GM18519 (cell line): ENCODE results near the gene LCE2A.
"Not testable (repeated sequence)": the region's sequence is repeated elsewhere in the genome, so short reads cannot be mapped to it uniquely, and the experiment has no call there.

Experiments used
- ATAC-seq: cut with Tn5 transposase; IDR thresholded peaks from one replicate; pipeline ENCODE4 v1.9.1; 2021; ENCODE audit warnings: mild to moderate bottlenecking, moderate library complexity; ENCODE audit not compliant: unreplicated experiment, low FRiP score

Gene LCE2A, protein sequence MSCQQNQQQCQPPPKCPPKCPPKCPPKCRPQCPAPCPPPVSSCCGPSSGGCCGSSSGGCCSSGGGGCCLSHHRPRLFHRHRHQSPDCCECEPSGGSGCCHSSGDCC

DNA sequence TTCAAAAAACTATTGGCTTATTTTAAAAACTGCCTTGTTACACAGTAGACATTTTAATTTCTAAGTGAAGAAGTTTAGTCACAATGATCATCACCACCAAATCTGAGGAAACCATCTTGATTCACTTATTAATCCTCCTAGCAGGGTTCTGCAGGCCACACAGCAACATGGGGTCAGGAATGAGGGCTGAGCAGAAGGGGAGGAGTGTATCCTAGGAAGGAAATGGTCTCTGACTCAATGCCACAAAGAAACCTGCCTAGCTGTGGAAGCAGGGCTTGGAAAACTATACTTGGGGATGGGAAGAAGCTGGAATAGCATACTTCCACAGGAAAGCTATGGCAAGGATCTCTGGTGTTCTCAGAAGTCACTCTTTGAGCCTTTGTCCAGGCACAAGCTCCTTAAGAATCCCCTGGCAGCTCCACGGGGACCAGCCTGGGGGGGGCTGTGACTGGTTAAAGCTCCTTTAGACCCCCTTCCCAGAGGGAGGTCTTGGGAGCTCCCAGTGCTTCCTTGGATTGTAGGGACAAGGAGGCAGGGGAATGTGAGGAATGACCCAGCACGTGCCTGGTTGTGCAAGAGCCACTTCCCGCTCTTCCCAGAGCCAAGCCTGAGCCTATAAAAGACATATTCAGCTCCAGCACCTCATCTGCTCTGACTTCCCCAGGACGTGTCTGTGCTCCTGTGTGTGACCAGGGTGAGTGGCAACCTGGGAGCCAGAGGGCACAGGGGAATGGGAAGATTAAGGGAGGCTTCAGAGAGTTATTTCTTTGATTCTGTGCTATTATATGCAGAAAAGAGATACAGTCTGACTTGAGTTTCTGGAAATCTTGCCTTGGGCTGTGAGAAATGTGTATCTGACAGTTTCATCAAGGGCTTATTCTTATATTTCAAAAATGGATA is at the start of gene LCE2A:
LCE2A (plus strand) TSS at position 645 of the 900 bp plus-strand sequence. CDS start 557 bp downstream, outside the sequence.
- no peak for ATAC-seq

DNA sequence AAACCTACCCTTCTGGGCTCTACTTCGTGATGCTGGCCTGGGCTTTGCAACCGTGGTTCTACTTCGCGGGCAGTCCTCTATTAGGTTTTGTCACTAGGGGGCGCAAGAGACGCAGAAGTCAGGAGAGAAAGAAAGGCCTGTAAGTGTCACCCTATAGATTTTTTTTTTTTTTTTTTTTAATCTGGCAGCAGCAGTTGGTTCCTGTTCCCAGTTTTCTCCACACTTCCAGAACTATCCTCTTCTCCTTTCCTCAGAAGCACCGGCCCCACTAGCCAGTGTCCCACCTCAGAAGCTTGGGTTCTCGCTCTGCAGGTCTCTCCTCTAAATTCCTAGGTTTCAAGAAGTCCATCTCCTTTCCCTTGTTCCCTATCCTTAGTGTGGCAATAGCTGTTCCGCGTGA is 44.0 kb upstream of the LCE2A start:
- no peak for ATAC-seq

DNA sequence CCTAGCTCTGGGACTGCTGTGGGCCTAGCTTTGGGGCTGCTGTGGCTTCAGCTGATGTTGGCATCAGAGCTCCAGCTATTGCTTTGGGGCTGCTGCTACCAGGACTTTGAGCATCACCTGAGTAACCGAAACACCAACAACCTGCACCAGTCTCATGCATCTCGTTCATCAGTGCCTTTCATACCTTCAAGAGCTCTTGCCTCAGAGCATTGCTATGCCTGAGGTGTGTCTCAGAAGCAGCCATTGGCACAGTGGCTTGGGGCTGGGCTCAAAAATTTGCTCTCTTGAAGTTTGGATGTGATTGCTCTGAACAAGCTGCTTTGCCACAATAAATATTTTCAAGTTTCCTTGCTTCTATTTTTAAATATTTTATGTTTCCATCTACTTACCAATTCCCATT is 41.7 kb upstream of the LCE2A start:
- no peak for ATAC-seq

DNA sequence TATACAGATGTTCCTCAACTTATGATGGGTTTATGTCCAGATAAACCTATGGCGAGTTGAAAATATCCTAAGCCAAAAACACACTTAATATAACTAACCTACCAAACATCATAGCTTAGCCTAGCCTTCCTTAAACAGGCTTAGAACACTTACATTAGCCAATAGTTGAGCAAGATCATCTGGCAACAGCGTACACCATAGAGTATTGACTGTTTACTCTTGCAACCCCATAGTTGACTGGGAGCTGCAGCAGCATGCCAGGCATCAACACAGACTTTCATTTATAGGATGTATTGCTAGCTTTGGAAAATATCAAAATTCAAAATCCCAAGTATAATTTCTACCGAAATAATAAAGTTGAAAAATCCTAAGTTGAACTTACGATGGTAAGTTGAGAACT is 40.5 kb upstream of the LCE2A start:
- no peak for ATAC-seq

DNA sequence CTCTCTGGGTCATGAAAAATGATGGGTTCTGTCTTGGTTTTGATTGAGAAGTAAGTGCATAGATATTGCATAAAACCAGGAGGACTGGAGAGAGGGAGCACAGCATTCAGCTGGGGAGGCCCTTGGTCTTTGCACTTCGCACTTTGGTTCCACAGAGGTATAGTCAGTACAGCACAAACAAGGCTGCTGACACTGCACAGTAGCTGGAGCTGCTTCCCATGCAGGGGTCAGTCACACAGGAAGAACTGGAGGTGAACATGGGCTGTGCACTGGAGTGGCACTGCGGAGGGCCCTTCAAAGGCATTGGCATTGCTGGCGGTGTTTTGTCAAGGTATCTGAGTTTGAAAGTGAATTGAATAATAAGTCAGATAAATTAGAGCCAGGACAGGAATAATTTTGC is 39.5 kb upstream of the LCE2A start:
- no peak for ATAC-seq

DNA sequence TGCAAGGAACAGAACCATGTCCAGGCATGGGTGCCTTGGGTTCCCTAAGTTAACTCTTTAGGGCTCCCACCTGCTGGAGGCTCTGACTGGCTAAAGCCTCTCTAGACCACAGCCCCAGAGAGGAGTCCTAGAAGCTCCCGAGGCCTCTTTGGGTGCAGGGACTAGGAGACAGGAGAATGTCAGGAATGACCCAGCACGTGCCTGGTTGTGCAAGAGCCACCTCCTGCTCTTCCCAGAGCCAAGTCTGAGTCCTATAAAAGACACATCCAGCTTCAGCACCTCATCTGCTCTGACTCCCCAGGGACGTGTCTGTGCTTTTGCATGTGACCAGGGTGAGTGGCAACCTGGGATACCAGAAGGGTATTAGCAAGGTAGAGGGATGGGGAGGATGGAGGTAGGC is 35.0 kb upstream of the LCE2A start, which contains the start of gene LCE2D:
LCE2D (plus strand) TSS at position 283 of the 400 bp plus-strand sequence. CDS start 726 bp downstream, outside the sequence.
- no peak for ATAC-seq

DNA sequence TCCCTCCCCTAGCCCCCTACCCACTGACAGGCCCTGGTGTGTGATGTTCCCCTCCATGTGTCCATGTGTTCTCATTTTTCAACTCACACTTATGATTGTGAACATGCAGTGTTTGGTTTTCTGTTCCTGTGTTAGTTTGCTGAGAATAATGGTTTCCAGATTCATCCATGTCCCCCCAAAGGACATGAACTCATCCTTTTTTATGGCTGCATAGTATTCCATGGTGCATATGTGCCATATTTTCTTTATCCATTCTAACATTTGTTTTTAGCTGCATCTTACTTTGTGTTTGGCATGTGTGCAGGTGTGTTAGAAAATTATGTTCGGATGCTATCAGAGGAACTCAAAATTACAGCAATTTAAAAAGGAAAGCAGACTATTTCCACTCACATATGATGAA is 32.0 kb upstream of the LCE2A start:
- not testable (repeated sequence) for ATAC-seq

DNA sequence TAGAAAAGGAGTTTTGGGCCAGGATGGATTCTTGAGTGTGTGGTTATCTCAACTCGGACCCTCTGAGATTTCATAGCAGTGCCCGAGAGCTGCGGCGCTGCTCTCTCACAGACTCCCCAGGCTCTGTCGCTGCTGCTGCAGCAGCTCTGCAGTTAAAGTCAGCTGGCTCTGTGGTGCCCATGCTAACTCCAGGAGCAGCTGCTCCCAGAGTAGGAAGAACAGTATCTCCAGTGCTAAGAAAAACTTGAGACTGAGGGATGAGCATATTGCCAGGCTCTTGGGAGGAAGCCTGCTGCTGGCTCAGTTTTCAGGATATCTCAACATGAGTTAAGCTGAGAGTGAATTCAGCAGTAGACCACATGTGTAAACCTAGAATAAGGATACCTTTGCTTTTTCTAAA is 30.5 kb upstream of the LCE2A start:
- ATAC-seq: no peak

DNA sequence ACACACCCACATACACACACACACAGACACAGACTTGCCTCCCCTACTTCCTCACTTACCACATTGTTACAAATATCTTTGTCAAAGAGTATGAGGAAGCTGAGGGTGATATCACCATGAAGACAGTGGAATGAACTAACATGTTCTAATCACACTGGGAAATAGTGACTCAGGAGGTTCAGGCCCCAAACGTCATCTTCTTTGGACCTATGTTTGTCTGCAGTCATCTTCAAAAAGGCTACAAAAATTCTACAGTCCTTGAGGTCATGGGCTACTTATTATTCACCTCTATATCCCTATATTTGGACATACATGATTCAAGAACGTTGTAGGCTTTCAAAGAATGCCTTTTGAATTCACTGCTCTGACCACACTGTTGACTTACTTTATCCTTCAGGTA is 25.1 kb upstream of the LCE2A start:
- no peak for ATAC-seq

DNA sequence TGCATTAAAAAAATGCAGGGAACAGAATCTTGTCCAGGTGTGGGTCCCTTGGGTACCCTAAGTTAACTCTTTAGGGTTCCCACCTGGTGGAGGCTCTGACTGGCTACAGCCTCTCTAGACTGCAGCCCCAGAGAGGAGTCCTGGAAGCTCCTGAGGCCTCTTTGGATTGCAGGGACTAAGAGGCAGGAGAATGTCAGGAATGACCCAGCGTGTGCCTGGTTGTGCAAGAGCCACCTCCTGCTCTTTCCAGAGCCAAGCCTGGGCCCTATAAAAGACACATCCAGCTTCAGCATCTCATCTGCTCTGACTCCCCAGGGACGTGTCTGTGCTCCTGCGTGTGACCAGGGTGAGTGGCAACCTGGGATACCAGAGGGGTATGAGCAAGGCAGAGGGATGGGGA is 23.2 kb upstream of the LCE2A start, which contains the start of gene LCE2C:
LCE2C (plus strand) TSS at position 297 of the 400 bp plus-strand sequence. CDS start 737 bp downstream, outside the sequence.
- ATAC-seq: not testable (repeated sequence)

DNA sequence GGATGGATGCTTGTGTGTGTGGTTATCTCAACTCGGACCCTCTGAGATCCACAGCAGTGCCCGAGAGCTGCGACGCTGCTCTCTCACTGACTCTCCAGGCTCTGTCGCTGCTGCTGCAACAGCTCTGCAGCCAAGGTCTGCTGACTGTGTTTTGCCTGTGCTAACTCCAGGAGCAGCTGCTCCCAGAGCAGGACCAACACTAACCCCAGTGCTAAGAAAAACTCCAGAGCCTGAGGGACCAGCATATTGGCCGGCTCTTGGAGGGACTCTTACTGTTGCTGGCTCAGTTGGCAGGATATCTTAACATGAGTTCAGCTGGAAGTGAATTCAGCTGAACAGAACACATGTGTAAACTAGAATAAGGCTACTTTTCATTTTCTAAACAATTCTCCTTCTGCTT is 18.7 kb upstream of the LCE2A start:
- no peak for ATAC-seq

DNA sequence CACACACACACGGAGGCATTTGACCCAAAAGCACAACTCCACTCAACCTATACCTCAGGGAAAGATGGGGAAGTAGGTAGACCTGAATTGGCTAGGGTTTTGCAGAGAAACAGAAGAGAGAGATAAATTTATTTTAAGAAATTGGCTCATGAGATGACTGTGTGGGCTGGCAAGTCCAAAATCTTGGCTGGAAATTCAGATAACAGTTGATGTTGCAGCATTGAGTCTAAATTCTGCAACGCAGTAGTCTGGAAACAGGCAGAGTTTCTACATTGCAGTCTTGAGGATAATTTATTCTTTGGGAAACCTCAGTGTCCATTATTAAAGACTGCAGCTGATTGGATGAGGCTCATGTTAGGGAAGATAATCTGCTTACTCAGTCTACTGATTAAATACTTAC is 16.5 kb upstream of the LCE2A start:
- no peak for ATAC-seq

DNA sequence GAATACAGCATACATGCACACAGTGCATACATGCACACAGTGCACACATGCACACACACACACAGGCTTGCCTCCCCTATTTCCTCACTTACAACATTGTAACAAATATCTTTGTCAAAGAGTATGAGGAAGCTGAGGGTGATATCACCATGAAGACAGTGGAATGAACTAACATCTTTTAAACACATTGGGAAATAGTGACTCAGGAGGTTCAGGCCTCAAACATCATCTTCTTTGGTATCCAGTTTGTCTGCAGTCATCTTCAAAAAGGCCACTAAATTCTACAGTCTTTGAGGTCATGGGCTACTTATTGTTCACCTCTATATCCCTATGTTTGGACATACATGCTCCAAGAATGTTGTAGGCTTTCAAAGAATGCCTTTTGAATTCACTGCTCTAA is 14.3 kb upstream of the LCE2A start:
- no peak for ATAC-seq

DNA sequence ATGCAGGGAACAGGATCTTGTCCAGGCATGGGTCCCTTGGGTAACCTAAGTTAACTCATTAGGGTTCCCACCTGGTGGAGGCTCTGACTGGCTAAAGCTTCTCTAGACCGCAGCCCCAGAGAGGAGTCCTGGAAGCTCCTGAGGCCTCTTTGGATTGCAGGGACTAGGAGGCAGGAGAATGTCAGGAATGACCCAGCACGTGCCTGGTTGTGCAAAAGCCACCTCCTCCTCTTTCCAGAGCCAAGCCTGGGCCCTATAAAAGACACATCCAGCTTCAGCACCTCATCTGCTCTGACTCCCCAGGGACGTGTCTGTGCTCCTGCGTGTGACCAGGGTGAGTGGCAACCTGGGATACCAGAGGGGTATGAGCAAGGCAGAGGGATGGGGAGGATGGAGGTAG is 12.3 kb upstream of the LCE2A start, which contains the start of gene LCE2B:
LCE2B (plus strand) TSS at position 301 of the 400 bp plus-strand sequence. CDS start 721 bp downstream, outside the sequence.
- ATAC-seq: not testable (repeated sequence)

DNA sequence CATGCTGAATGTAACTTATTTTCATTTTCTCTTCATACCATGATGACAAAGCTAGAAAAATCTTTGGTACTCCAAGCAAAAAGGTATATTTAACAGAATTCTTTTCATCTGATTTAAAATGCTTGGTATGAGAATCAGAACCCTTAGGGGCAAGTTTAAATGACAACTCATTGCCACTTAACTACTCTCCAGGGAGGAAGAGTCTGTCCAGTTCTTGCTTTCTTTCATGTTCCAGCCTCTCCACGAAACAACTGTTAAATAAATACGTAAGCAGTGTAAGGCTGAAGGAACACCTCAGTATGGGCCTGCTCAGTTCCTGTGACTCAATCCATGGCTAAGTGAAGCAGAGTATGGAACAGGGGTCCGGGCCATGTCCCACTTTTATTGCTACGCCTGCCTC is 1.6 kb downstream of the LCE2A start:
- ATAC-seq: no peak

DNA sequence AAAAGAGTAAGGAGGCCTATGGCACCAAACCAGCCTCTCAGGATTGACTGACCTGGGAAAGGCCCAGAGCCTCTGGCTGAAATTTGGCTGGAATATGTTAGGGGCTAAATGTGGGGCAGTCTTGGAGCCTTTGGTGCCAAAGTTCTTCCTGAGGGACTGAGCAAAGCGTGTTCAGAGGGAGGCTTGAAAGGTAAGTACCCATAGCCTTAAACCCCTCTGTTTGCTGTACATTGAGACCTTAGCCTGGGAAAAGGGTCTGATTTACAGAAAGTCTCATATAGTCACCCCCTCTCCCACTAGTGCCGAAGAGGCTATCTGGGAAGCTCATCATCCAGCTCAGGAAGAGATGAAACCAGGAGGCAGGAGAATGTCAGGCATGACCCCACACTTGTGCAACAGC is 9.7 kb downstream of the LCE2A start, which contains the start of gene LCE4A:
LCE4A (plus strand) TSS at position 301 of the 400 bp plus-strand sequence. CDS start 916 bp downstream, outside the sequence.
- ATAC-seq: no peak

DNA sequence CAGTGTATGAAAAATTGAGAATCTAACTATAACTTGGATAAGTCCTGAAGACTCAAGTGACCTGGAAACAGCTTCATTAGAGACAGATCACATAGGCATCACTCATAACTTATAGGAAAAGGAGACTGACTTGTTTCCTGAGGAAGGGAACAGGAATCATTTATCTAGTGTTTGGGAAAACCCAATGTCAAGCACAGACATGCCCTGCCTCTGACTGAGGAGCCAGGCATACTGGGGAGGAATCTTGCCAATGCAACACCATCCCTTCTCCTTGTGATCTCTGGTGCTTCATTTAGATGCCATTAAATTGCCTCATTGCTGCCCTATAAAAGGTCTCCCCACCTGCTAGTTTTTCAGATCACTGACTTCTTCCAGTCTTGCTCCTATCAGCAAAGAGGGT is 20.1 kb downstream of the LCE2A start:
- ATAC-seq: no peak

DNA sequence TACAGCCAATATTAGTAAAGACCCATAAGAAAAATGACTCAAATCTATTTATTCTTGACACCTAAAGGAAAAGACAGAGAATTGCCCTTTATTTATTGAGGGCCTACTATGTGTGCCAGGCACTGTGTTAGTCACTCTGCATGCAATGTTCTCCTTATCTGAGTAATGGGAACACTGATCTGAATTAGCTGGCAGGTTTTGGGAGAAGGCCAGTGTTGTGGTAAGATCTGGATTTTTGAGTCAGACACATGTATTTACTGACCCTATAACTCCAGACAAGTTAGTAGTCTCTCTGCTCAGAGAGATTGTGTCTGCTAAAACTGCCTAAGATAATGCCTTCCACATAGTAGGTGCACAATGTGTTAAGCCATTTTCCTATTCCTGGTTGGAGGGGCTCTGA is 27.1 kb downstream of the LCE2A start:
- no peak for ATAC-seq

DNA sequence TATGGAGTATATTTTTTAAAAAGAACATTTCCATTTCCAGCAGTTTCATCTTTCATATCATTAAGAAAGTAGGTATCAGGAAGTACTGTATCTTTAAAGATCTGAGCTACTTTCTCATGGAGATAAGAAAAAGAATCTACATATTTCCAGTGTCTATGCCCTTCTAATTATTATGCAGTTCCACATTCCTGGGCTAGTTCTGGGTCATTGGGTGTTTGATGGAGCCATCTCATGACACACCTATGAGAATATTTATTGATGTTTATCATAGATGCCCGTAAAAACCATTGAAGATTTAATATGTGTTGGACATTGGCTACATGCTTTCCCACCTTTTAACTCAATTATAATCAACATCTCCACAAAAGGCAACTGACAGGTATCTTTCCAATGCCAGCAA is 30.8 kb downstream of the LCE2A start:
- no peak for ATAC-seq

DNA sequence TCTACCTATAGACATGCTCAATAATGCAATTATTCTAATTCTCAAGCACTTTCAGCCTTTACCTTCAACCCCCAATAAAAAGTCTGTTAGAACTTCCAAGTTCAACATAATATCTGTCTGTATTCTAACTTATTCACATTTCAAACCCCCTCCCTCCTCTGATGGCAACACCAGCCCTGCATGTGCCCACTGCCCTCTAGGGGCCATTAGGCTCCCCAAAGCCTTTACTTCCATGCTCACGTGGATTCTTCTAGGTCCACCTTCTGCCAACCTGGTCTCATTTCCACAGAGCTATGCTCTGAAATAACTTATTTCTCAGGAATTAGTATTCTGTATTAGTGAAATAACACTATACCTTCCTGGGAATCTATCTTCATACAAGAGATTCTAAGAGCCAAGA is 37.5 kb downstream of the LCE2A start:
- ATAC-seq: no peak

DNA sequence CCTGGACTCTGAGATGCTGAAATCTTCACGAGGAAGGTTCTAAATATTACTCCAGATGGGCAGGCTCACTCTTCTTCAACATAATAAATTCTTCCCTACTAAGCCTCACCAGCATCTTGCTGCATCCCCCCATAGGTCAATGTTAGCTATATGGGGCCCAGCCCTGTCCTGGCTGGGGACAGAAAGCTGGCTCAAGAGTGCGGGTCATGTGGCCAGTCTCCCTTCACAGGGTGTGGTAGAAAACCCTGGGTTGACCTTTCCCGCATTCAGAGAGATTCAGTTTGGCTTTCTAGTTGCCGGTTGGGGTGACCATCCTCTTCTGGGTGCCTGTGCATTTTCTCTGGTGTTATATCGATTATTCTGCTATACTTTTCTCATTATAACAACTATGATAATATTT is 39.9 kb downstream of the LCE2A start:
- no peak for ATAC-seq

DNA sequence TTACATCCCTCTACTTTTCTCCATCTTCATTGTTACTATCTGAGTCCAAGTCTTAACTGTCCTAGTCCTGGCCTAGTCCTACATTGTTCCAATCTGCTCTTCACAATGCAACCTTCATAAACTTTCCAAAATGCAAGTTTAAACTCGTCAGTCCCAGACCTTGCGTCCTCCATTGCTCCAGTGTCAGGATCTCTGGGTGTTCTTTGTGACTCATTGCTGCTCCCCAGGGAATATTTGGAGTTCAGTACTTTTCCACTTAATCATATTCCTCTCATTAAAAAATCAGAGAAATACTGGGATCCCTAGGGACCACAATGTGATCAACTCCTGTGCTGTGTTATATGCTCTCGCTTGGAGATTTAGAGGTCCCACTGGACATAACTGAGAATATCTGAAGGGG is 41.7 kb downstream of the LCE2A start:
- no peak for ATAC-seq
